ENCODE results near the gene SCN2A.

SCN2A gene

GRCh38 chr2:165417009-165417408, 177.8 kb downstream of the SCN2A start:
- Histone ChIP-seq H3K27ac (ENCODE audit: extremely low read depth, low read depth, low read length) (no peak overlapping the region), H3K36me3 (ENCODE audit: control insufficient read depth in 2 of 2, insufficient read depth in 1 of 2, low read length in 2 of 2) (no peaks in the 10 kb centered on the region), H3K4me1 (ENCODE audit: control insufficient read depth, insufficient read depth, low read length) (no peaks in the 10 kb centered on the region), H3K9me3 (ENCODE audit: control insufficient read depth, insufficient read depth, low read depth, low read length) (no peaks in the 10 kb centered on the region), H3K4me3 (ENCODE audit: low read depth, low read length) (no peak overlapping the region)
- CTCF ChIA-PET = no interaction called here
- TF ChIP-seq ZEB2 (tag by site-specific recombination; IDR thresholded peaks at IDR 0.05) (no peak), ZNF302 (tag by site-specific recombination; IDR thresholded peaks at IDR 0.05; ENCODE audit: low read depth) (no peak), ZNF501 (tag by site-specific recombination; IDR thresholded peaks at IDR 0.05) (no peak), ZBTB49 (tag by site-specific recombination; IDR thresholded peaks at IDR 0.05; ENCODE audit: low read depth) (no peak), PRDM10 (tag by site-specific recombination; IDR thresholded peaks at IDR 0.05) (no peak)
- POLR2A ChIA-PET = no interaction called here

GRCh38 chr2:165420231-165420630, 181.0 kb downstream of the SCN2A start:
- Histone ChIP-seq H3K27ac (ENCODE audit: extremely low read depth, low read depth, low read length) (no peak overlapping the region), H3K4me1 (ENCODE audit: control insufficient read depth, insufficient read depth, low read length) (no peaks in the 10 kb centered on the region), H3K9me3 (ENCODE audit: control insufficient read depth, insufficient read depth, low read depth, low read length) (no peaks in the 10 kb centered on the region), H3K36me3 (ENCODE audit: control insufficient read depth in 2 of 2, insufficient read depth in 1 of 2, low read length in 2 of 2) (no peaks in the 10 kb centered on the region), H3K4me3 (ENCODE audit: low read depth, low read length) (no peak overlapping the region)
- POLR2A ChIA-PET = no interaction called here
- no peak for TF ChIP-seq ZBTB8A (tag by site-specific recombination; IDR thresholded peaks at IDR 0.05)
- TF ChIP-seq, protein P1, sequence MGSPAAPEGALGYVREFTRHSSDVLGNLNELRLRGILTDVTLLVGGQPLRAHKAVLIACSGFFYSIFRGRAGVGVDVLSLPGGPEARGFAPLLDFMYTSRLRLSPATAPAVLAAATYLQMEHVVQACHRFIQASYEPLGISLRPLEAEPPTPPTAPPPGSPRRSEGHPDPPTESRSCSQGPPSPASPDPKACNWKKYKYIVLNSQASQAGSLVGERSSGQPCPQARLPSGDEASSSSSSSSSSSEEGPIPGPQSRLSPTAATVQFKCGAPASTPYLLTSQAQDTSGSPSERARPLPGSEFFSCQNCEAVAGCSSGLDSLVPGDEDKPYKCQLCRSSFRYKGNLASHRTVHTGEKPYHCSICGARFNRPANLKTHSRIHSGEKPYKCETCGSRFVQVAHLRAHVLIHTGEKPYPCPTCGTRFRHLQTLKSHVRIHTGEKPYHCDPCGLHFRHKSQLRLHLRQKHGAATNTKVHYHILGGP (tag by site-specific recombination; IDR thresholded peaks at IDR 0.05) = no peak
- no peak for TF ChIP-seq BCL11B (tag by site-specific recombination; IDR thresholded peaks at IDR 0.05; ENCODE audit: low read depth)
- TF ChIP-seq, protein P2, sequence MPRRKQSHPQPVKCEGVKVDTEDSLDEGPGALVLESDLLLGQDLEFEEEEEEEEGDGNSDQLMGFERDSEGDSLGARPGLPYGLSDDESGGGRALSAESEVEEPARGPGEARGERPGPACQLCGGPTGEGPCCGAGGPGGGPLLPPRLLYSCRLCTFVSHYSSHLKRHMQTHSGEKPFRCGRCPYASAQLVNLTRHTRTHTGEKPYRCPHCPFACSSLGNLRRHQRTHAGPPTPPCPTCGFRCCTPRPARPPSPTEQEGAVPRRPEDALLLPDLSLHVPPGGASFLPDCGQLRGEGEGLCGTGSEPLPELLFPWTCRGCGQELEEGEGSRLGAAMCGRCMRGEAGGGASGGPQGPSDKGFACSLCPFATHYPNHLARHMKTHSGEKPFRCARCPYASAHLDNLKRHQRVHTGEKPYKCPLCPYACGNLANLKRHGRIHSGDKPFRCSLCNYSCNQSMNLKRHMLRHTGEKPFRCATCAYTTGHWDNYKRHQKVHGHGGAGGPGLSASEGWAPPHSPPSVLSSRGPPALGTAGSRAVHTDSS (tag by site-specific recombination; IDR thresholded peaks at IDR 0.05) = no peak
- TF ChIP-seq ZNF121 (tag by site-specific recombination; IDR thresholded peaks at IDR 0.05) = no peak
- no peak for TF ChIP-seq ZNF677 (tag by site-specific recombination; IDR thresholded peaks at IDR 0.05)
- no peak for TF ChIP-seq ZBTB11 (tag by site-specific recombination; conservative IDR thresholded peaks at IDR 0.05; ENCODE audit: low read depth)
- TF ChIP-seq, protein P3, sequence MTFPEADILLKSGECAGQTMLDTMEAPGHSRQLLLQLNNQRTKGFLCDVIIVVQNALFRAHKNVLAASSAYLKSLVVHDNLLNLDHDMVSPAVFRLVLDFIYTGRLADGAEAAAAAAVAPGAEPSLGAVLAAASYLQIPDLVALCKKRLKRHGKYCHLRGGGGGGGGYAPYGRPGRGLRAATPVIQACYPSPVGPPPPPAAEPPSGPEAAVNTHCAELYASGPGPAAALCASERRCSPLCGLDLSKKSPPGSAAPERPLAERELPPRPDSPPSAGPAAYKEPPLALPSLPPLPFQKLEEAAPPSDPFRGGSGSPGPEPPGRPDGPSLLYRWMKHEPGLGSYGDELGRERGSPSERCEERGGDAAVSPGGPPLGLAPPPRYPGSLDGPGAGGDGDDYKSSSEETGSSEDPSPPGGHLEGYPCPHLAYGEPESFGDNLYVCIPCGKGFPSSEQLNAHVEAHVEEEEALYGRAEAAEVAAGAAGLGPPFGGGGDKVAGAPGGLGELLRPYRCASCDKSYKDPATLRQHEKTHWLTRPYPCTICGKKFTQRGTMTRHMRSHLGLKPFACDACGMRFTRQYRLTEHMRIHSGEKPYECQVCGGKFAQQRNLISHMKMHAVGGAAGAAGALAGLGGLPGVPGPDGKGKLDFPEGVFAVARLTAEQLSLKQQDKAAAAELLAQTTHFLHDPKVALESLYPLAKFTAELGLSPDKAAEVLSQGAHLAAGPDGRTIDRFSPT (tag by site-specific recombination; IDR thresholded peaks at IDR 0.05) = no peak
- no peak for TF ChIP-seq ZNF335 (tag by site-specific recombination; conservative IDR thresholded peaks at IDR 0.05)
- TF ChIP-seq ZNF664 (tag by site-specific recombination; IDR thresholded peaks at IDR 0.05) = no peak
- TF ChIP-seq ZNF837 (tag by site-specific recombination; IDR thresholded peaks at IDR 0.05) = no peak
- TF ChIP-seq ZNF140 (tag by site-specific recombination; IDR thresholded peaks at IDR 0.05) = no peak
- TF ChIP-seq ZNF621 (tag by site-specific recombination; IDR thresholded peaks at IDR 0.05) = no peak
- CTCF ChIA-PET = no interaction called here
